Stimulated activated CD8-positive, alpha-beta memory T cell treated with anti-CD3 and anti-CD28 coated beads, Interleukin-2, amount 100 ng/mL, for 1 hour (primary cell): ENCODE results near the gene KCP.
"Not testable (repeated sequence)": the region's sequence is repeated elsewhere in the genome, so short reads cannot be mapped to it uniquely, and the experiment has no call there.

Experiments
- DNase-seq, 2 donors: peaks; one replicate each; pipeline ENCODE4 v3.0.0-alpha.2; 2020; ENCODE audit warnings: low read depth in 2 of 2

The KCP gene

DNA sequence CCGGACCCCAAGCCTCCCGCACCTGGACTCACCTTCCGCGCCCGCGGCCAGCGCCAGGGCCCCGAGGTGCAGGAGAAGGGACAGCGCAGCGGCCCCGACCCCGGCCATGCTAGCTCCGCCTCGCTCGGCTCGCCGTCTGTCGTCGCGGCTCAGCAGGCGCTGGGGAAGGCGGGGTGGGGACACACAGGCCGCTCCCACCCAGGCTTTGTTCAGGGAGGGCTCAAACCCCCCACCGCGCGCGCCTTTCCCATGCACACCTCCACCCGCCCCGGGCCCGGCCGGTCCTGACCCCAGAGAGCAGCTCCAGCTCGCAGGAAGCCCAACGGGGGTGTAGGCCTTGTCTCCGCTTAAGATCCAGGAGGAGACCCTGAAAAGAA is at the start of gene KCP:
TSS of gene KCP (minus strand) at position 141 of the 377 bp plus-strand sequence. CDS start at position 108, 33 bp downstream.
- DNase-seq, result no peak

- no peak for DNase-seq
Measured at GRCh38 chr7:128959296-128959695, 48.8 kb upstream of the KCP start.

DNA sequence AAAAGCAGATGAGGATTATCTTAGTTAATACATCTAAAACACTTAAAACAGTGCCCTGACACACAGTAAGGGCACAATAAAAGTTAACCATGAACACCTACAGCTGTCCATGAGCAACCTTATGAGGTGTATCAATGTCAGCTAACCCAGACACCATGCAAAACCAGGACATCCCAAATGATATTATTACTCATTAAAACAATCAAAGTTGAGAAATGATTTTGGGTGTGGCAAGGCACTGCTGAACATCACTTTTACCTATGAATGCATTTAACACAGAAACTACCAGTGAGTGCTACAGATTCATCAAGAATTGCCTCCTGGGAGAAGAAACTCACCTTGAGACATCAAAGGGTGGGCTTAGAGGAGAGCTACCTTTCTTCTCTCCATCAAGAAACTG is 45.5 kb upstream of the KCP start:
- no peak for DNase-seq

DNA sequence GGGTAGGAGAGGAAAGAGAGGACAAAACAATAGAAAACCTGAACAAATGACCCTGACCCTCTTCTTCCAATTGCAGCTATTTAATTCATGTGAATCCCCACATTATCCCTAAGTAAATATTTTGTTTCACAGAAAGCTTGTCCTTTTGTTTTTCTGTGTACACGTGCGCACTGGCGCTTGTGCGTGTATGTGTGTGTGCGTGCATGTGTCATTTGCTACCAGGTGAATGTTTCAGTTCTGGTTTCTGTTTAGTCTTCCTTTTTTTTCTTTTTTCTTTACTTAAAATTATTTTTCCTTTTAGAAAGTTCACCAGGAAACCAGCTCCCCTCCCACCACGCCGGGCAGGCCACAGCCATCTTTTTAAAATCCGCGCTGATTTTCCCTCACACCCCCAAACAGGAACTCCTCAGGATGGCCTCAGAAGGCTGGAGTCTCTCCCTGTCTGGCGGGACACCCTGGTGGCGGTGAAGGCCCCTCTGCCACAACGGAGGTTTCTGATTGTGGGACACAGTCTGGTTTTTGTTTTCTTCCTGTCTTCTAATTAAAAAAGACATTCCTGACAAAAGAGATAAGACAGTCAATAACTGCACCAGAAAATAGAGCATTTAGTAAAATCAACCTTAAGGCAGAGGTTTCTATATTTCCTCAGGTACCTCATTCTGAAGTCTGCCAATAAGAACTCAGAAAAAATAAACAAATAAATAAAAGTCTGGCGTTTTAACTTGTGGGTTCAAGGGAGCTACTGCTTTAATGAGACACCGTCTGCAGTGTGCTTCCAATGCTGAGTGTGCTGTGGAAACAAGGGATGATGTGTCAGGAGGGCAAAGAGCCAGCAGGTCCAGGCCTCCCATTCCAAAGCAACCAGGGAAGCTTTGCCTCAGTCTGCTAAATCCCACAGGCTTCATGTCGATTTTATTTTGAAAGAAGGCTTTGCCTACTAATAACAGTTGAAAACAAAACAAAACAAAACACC is 44.6 kb upstream of the KCP start:
- DNase-seq, result no peak

GRCh38 chr7:128954150-128954549 is 43.6 kb upstream of the KCP start:
- DNase-seq, result no peak

- DNase-seq, result no peak
Measured at GRCh38 chr7:128951296-128951695, 40.8 kb upstream of the KCP start.

DNA sequence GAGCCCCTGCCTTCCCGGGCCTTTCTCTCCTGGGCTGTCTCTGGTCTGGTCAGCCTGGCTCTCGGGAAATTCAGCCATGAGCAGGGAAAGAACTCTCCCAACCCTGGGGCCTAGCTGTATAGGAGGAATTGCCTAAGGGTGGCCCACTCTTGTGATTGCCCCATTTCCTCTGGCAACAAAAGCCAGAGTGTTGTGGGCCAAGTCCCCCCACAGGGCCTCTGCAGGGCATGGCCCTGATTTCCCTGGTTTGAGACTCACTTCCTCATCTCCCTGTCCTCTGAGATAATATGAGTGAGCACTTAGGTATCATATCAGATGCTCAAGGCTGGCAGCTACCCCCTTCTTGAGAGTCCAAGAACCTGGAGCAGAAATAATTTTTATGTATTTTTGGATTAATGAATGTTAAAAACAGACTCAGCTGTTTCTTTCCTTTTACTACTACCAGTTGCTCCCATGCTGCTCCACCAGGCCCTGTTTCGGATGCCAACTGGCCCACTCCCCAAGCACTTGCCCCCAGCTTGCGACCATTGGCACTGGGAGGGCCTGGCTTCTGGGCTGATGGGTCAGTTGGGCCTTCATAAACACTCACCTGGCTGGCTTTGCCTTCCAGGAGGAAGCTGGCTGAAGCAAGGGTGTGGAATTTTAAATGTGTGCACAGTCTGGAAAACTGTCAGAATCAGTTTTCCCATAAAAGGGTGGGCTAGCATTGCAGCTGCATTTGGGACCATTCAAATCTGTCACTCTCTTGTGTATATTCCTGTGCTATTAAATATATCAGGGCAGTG is 38.7 kb upstream of the KCP start:
- no peak for DNase-seq

- DNase-seq, result no peak
Measured at GRCh38 chr7:128948312-128948973, 37.9 kb upstream of the KCP start.

DNA sequence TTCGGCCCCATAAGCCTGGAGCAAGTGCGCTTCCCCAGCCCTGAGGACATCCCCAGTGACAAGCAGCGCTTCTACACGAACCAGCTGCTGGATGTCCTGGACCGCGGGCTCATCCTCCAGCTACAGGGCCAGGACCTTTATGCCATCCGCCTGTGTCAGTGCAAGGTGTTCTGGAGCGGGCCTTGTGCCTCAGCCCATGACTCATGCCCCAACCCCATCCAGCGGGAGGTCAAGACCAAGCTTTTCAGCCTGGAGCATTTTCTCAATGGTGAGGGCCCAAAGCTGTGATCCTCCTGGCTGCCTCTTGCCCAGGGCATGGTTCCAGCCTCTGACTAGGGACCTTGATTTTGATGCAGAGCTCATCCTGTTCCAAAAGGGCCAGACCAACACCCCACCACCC is 37.3 kb upstream of the KCP start:
- DNase-seq, result no peak

DNA sequence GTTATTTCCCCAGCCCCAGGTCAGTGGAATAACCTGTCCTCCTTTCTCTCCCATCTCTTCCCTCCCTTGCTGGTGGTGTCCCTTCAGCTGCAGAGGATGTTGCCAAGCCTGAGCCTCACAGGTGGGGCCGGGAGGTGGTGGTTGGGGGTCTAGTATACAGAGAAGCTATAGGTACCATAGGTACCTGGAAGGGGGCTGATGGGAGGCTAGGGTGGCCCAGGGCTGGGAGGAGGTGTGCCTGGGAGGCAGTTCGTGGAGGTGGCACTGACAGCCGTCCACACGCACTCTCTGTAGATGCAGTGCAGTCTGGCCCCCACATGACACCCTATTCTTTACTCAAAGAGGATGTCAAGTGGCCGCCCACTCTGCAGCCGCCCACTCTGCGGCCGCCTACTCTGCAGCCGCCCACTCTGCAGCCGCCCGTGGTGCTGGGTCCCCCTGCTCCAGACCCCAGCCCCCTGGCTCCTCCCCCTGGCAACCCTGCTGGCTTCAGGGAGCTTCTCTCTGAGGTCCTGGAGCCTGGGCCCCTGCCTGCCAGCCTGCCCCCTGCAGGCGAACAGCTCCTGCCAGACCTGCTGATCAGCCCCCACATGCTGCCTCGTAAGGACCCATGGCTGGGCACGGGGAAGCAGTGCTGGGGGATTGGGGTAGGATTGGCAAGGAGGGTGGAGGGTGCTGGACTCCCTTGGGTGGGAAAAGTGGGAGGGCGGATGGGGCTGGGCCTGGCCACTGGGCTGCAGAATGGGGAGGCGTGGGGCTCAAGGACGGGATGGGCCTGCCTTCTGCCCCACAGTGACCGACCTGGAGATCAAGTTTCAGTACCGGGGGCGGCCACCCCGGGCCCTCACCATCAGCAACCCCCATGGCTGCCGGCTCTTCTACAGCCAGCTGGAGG is 36.7 kb upstream of the KCP start:
- no peak for DNase-seq

GRCh38 chr7:128945668-128946366 is 35.3 kb upstream of the KCP start:
- DNase-seq, result no peak

DNA sequence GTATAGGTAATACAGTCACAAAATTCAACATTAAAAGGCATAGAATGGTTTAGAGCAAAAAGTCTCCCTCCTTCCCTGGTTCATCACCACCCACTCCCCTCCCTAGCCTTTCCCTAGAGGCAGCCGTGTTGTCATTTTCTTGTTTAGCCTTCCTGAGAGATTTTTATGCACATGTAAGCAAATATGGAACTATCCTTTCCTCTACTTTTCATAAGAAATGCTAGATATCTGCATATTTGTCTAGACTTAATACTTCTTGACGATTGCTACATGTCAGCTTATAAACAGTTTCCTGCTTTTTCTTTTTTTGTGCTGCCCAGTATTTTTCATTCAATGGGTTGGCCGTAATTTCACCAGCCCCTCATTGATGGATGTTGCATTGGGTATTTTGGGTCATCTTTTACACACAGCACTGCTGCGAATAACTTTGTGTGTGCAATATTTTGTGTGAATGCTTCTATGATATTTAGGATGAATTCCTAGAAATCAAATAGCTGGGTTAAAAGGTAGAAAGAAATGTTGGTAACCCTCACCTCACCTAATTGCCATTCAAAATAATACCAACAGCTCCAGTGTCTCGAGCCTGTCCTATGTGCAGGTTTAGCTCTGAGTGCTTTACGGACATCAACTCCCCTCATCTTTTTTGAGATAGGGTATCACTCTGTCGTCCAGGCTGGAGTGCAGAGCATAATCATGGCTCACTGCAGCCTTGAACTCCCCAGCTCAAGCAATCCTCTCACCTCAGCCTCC is 34.2 kb upstream of the KCP start:
- DNase-seq, result no peak

GRCh38 chr7:128943251-128943650 is 32.7 kb upstream of the KCP start:
- DNase-seq, result not testable (repeated sequence)

DNA sequence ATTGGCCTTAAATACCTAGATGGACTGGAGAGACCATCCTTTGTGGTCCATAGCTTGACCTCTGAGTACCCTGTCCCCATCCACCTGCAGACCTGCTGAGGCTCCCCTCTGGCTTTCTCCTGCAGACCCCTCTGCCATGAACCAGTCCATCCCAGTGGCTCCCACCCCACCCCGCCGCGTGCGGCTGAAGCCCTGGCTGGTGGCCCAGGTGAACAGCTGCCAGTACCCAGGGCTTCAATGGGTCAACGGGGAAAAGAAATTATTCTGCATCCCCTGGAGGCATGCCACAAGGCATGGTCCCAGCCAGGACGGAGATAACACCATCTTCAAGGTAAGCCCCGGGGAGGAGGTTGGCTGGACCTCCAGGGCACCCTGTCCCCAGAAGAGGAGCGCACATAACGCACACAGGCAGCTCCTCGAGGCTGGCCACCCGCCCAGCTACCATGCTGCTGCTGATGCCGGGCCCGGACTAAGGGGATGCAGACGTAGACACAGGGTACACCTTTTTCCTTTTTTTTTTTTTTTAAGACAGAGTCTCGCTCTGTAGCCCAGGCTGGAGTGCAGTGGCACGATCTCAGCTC is 31.5 kb upstream of the KCP start:
- no peak for DNase-seq

DNA sequence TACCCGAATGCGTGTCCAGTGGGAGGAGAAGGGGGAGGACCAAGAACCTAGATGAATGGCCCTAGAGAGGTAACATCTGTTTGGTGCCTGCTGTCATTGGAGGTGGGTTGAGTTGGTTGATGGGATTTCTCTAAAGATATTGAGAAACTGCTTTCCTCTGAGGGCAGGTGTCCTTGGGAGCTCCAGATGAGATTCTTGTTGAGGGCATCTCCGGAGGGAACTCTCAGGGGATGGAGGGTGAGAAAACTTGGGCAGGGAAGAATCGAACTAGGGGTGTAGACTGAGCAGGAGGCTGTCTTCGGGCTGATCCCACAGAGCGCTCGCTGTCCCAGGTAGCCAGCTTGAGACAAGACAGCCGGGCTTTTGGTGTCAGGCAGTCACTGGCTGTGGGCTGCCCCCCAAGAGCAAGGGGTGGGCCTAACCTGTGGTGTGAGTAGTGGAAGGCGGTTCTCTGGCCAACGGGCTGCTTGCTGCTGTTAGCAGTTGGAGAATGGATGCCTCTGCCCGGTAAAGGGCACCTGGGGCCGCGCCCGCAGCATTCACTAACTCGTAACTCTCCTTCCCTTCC is 30.9 kb upstream of the KCP start:
- no peak for DNase-seq

DNA sequence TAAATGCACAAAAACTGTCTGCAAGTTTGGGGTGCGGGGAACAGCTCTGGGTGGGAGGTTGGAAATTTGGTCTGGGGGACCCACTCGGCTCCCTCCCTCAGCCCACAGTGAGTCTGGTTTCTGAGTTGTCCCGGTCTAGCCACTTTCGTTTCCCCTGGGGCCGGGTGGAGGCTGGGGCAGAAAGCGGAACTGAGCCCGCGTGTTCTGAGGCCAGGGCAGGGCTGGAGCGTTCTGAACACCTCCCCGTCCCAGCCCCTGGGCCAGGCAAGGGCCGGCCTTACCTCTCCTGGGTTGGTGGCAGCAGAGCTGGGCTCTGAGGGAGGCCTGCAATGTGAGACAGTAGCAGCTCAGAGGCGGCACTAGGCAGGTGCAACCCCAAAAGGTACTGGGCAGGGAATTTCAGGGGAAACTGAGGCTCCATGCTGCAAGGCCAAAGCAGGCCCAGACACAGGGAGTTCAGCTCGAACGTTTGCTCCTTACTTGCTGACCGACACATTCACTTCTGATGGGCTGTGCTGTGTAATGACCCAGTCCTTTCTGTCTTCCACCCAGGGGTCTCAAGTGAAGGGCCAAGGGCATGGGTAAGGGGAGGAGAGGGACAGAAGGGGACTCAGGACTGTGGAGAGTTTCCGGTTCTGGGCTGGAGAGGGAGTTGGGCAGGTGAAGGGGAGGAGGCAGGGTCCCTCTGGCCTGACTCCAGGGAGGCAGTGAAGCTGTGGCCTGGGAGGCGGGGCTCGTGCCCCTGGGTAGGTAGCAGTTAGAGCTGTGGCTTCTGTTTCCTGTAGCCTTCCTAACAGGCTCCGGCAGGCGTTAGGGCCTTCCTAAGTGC is 30.2 kb upstream of the KCP start:
- DNase-seq, result no peak

- DNase-seq, result no peak
Measured at GRCh38 chr7:128939861-128940410, 29.4 kb upstream of the KCP start.
